Spinal cord (tissue), 10 donors: Measurements from ENCODE around the gene INPP4B. TPM values are rescaled to one million over a fixed set of nuclear protein-coding genes. Genes with fewer than 3 reads are reported as not detected.
A peak's percentile ranks its signal among the peaks of the same experiment; 100 is the strongest.

Experiments
- DNase-seq, 6 donors: peaks; one replicate each; pipeline versions ENCODE4 v3.0.0 to v3.0.0-alpha.2; 2013 to 2015; ENCODE audit warnings: low spot score in 6 of 6, low read depth in 4 of 6
- H3K27ac ChIP-seq: one replicate; pipeline ENCODE4 v1.5.1; 2013; ENCODE audit warnings: low read depth, low read length, control low read depth
- H3K27me3 ChIP-seq: one replicate; pipeline ENCODE4 v1.6.1; 2013; ENCODE audit warnings: low read length; ENCODE audit not compliant: control insufficient read depth, insufficient read depth
- H3K36me3 ChIP-seq: one replicate; pipeline ENCODE4 v1.6.1; 2013; ENCODE audit warnings: low read length; ENCODE audit not compliant: control insufficient read depth, insufficient read depth
- H3K4me1 ChIP-seq: one replicate; pipeline ENCODE4 v1.6.1; 2013; ENCODE audit warnings: low read length; ENCODE audit not compliant: control insufficient read depth, insufficient read depth
- H3K4me3 ChIP-seq: one replicate; pipeline ENCODE4 v1.5.1; 2013; ENCODE audit warnings: low read depth, low read length, control low read depth
- H3K9me3 ChIP-seq: one replicate; pipeline ENCODE4 v1.6.1; 2013; ENCODE audit warnings: low read length; ENCODE audit not compliant: control insufficient read depth, insufficient read depth
- WGBS: methylation state at CpG from one replicate; pipeline ENCODE4 v1.1.5; 2013; ENCODE audit warnings: missing lambda C conversion rate; ENCODE audit not compliant: insufficient coverage; 5-methylcytosine and 5-hydroxymethylcytosine counted together
- polyA plus RNA-seq, 2 donors: library from polyadenylated mRNA; unstranded; fragments of 120-200 nt; gene quantifications; one replicate each; pipeline ENCODE4 v1.2.1, GENCODE V29; 2013; ENCODE audit not compliant: insufficient read length in 2 of 2
- total RNA-seq, 2 donors: library from RNA; depleted of rRNA in 1 of 2; stranded (reverse); fragments of 120-200 nt in 1 of 2; fragments of >200 nt in 1 of 2; gene quantifications; one replicate each; pipeline versions ENCODE4 v1.2.3 to v1.2.4, GENCODE V29; 2013 to 2014
- donor health status: healthy.

Gene INPP4B
- total and polyA plus RNA-seq, 4 donors: 5.7 to 29.4 (median 14.5) TPM

DNA sequence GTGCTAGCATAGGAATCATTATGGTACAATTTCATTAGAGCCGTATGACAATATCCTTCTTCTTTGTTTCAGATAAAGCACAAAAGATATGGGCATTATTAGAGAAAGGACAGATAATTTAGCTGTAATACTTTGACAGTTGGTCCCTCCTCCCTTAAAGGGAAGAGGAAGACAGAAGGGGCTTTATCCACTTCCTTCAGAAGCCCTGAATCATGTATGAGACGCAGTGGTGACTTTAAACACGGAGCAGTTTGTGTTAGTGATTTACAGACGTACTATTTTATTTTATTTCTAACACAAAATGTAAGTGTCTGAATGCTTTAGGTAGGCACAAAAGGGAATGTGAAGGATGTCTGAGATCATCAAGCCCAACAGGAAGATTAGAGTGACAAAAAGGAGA, 742.1 kb downstream of the INPP4B start:
- Histone ChIP-seq H3K27me3 (no peaks in the 10 kb centered on the region), H3K4me1 (no peaks in the 10 kb centered on the region), H3K36me3 (no peaks in the 10 kb centered on the region), H3K4me3 (no peak overlapping the region), H3K9me3 (no peaks in the 10 kb centered on the region), H3K27ac (no peak overlapping the region)
- WGBS: no CpG with 5 or more reads among the region's 4 CpGs
- no peak for DNase-seq

DNA sequence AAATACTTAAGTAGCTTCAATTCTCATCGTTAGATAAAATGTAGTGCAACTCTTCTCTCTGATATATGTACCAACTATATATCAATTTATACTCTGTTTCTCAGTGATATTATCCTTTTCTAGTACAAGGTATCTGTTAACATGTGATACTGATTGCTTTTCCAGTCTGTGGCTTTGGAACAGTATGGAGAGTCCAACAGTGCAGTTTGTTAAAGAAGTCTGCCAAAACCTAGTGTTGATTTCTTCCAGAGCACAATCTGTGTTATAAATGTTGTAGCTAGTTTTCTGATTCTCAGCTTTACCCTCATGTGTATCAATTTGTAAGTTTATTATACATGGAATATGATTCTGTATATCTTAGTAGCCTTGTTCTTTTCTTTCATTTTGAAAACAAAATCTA, 744.7 kb downstream of the INPP4B start:
- Histone ChIP-seq H3K27me3 (no peaks in the 10 kb centered on the region), H3K27ac (no peak overlapping the region), H3K36me3 (no peaks in the 10 kb centered on the region), H3K9me3 (no peaks in the 10 kb centered on the region), H3K4me1 (no peaks in the 10 kb centered on the region), H3K4me3 (no peak overlapping the region)
- DNase-seq: peak in 1 of 6 donors; percentile 49
- WGBS: no CpG with 5 or more reads among the region's 1 CpG

DNA sequence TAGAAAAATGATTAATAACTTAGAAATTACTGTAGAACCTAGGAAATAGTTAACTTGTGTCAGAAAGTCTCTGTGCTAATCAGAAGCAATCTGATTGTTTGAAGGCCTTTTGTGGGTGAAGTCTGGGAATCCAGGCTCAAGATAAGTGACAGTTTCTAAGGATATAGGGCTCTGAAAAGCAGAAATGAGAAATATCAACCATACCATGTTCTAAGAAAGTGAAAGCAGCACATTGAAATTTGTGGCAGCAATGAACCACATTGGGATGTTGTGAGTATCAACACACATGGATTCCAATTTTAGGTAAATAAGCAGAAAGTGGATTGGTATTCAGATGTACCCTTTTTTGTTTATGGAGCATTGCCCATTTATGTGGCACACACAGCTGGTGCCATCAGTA, 745.2 kb downstream of the INPP4B start:
- no peaks in the 10 kb centered on the region for H3K4me1 ChIP-seq
- H3K27me3 ChIP-seq: no peaks in the 10 kb centered on the region
- H3K9me3 ChIP-seq: no peaks in the 10 kb centered on the region
- H3K4me3 ChIP-seq: no peak overlapping the region
- H3K27ac ChIP-seq: no peak overlapping the region
- no peaks in the 10 kb centered on the region for H3K36me3 ChIP-seq
- no peak for DNase-seq

DNA sequence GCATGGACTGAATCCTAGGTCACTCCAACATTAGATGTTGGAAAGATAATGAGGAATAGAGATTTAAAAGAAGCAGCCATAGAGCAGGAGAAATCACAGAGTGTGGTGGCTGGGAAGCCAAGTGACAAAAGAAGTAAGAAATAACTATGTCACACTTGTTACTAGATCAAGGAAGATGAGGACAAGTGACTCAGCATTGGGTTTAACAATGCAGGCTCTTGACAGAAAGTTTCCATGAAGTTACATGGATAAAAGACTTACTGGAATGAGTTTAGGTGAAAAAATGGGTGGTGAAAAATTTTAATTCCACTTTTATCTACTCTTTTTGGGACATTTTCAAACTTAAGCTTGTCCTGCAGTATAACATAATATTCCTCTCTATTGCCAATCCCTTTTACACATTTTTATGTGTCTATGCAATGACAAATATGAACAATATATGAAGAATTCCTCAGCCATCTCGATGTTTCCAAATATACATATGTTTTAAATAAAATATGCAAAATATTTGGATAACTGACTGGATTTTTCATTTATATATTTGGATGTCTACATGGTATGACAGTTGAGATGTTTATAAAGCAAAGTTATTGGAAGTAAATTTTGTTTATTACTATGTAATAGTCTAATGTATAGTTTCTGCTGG, 747.1 kb downstream of the INPP4B start:
- Histone ChIP-seq H3K9me3 (no peaks in the 10 kb centered on the region), H3K27me3 (no peaks in the 10 kb centered on the region), H3K27ac (no peak overlapping the region), H3K4me3 (no peak overlapping the region), H3K4me1 (no peaks in the 10 kb centered on the region), H3K36me3 (no peaks in the 10 kb centered on the region)
- no peak for DNase-seq
- WGBS: no CpG with 5 or more reads among the region's 1 CpG

DNA sequence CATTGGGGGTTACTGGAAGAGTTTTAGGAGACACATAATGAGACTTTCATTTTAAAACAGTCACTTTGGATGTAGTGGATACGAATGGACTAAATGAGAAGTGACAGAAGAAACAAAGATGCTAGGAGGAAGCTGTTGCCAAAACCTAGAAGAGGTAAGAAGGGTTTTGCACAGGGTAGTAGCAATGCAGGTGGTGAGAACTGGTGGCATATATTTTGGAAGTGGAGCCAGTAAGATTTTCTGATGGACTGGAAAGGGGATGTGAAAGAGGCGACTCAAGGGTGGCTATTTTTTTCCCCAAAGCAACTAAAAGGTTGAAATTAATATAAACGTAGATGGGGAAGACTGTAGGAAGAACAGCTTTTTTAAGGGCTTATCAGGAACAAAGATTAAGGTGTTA, 747.7 kb downstream of the INPP4B start:
- Histone ChIP-seq H3K4me1 (no peaks in the 10 kb centered on the region), H3K4me3 (no peak overlapping the region), H3K27ac (no peak overlapping the region), H3K27me3 (no peaks in the 10 kb centered on the region), H3K9me3 (no peaks in the 10 kb centered on the region), H3K36me3 (no peaks in the 10 kb centered on the region)
- 96% methylated on average over 2 of the region's 3 CpGs for WGBS
- no peak for DNase-seq

DNA sequence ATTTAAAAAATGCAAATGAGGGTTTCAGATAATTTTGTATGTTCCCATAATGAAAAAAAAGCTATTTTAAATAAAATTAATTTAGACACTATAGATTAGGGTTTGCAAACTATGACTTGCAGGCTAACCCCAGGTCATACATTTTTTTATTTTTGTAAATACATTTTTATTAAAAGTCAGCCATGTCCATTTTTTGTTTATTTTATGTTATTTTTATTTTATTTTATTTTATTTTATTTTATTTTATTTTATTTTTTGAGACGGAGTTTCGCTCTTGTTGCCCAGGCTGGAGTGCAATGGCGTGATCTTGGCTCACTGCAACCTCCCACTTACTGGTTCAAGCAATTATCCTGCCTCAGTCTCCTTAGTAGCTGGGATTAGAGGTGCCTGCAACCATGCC, 749.1 kb downstream of the INPP4B start:
- Histone ChIP-seq H3K36me3 (no peaks in the 10 kb centered on the region), H3K4me3 (no peak overlapping the region), H3K27me3 (no peaks in the 10 kb centered on the region), H3K4me1 (no peaks in the 10 kb centered on the region), H3K27ac (no peak overlapping the region), H3K9me3 (no peaks in the 10 kb centered on the region)
- DNase-seq: no peak
- WGBS: no CpG with 5 or more reads among the region's 3 CpGs

DNA sequence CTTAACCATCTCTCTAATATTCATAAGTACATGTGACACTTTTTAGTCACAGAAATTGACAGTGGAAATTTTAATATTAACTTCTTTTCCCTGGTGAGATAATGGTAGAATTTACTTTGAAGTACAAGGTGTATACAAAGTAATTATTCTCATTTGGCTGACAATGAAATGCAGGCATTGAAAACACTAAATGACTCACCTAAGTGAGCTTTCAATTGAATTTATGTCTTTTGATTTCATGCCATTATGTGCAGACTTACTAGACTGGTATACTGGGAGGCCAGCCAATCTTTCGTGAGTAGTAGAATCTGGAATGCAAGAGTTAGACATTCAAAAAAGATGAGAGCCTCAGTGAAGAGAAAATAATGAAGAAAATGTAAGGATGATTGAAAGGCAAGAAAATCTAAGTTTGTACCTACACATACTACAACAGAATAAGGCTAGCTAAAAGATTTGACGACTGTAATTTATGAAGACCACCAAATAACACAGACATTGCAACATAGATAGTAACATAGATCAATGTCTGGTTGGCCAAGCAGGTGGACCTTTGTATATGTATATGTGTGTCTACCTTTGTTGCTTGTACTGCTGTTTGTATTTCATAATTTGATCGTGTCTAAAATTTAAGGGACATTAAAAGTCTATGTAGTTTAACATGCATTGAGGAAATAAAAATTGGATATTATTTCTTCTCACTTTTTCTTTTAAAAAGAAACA, 750.1 kb downstream of the INPP4B start:
- Histone ChIP-seq H3K36me3 (no peaks in the 10 kb centered on the region), H3K4me3 (no peak overlapping the region), H3K27me3 (no peaks in the 10 kb centered on the region), H3K27ac (no peak overlapping the region), H3K9me3 (no peaks in the 10 kb centered on the region), H3K4me1 (no peaks in the 10 kb centered on the region)
- DNase-seq: peak in 3 of 6 donors; percentile 5 to 63 (median 25)
- no CpG with 5 or more reads among the region's 3 CpGs for WGBS

DNA sequence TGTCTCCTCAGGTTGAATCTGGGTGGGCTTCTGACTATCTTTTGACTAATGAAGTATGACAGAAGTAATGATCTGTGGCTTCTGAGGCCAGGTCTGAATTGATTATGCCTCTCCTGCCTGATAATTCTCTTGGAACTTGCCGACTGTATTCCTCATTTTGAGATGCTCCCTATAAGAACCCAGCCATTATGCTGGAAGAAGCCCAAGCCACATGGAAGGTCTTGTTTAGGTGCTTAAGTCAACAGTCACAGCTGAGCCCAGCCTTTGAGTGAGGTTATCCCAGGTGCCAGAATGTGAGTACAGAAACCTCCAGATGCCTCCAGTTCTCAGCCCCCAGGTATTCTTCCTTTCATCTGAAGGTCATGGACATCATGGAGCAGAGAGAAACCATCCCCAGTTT, 753.2 kb downstream of the INPP4B start:
- no peaks in the 10 kb centered on the region for H3K9me3 ChIP-seq
- H3K36me3 ChIP-seq: no peaks in the 10 kb centered on the region
- H3K4me1 ChIP-seq: no peaks in the 10 kb centered on the region
- no peaks in the 10 kb centered on the region for H3K27me3 ChIP-seq
- no peak overlapping the region for H3K27ac ChIP-seq
- no CpG with 5 or more reads among the region's 1 CpG for WGBS
- H3K4me3 ChIP-seq: no peak overlapping the region
- DNase-seq: no peak

DNA sequence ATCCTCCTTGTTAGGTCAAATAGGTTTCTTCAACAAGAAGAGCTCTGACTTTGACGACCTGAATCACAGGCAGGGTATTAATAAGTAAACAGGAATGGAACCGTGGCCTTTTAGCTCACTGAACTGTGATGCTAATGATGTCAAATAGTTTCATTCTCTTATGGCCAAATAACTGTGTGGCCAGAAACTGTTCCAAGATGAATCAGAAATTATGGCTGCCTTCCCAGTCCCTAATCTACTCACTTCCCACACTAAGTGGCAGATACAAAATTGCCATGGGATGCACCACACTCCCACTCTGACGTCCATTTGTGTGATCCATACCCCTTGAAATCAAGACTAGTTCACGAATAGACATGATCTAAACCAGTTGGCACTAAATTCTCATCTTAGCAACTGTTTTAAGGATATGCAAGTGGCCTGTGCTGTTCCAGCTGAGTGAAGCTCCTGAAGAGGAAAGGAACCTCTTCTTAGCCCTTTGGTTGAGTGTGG, 754.4 kb downstream of the INPP4B start:
- 62% methylated on average over 2 of the region's 4 CpGs for WGBS
- Histone ChIP-seq H3K27ac (no peak overlapping the region), H3K4me3 (no peak overlapping the region), H3K9me3 (no peaks in the 10 kb centered on the region), H3K36me3 (no peaks in the 10 kb centered on the region), H3K4me1 (no peaks in the 10 kb centered on the region), H3K27me3 (no peaks in the 10 kb centered on the region)
- no peak for DNase-seq

DNA sequence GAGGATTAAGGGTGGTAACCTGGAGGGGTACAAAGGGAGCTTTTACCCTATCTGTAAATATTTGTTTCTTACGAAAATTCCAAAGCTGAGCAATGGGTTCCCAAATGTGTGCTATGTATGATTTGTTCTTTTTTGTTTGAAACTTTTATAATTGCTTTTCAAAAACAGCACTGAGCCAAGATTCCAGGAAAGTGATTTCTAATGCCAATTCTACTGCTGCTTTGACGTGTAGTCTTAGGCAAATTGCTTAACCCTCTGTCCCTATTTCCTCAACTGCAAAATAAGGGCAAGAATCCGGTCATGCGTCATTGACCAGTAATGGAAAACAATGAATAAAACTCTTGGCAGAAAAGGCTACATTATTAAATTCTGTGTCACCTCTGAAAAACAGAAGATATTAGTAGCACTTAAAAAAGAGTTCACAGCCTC, 755.0 kb downstream of the INPP4B start:
- no peaks in the 10 kb centered on the region for H3K4me1 ChIP-seq
- no peak overlapping the region for H3K4me3 ChIP-seq
- no peaks in the 10 kb centered on the region for H3K36me3 ChIP-seq
- no peaks in the 10 kb centered on the region for H3K27me3 ChIP-seq
- DNase-seq: no peak
- H3K27ac ChIP-seq: no peak overlapping the region
- H3K9me3 ChIP-seq: no peaks in the 10 kb centered on the region
- WGBS: 50% methylated on average over 1 of the region's 4 CpGs
